Suprapubic skin (tissue), 4 donors: ENCODE results near the gene FBLIM1. TPM values are rescaled to one million over a fixed set of nuclear protein-coding genes. Genes with fewer than 3 reads are reported as not detected.

ENCODE experiments used
- DNase-seq, 2 donors: peaks; one replicate each; pipeline ENCODE4 v3.0.0-alpha.2; 2019; ENCODE audit warnings: low spot score in 2 of 2
- H3K27ac ChIP-seq: fragments of 200-600 bp; sonication (generic); one replicate; pipeline ENCODE4 v1.5.1; 2019
- H3K27me3 ChIP-seq: fragments of 200-600 bp; sonication (generic); one replicate; pipeline ENCODE4 v1.5.1; 2019
- H3K36me3 ChIP-seq: fragments of 200-600 bp; sonication (generic); one replicate; pipeline ENCODE4 v1.5.1; 2019
- H3K4me1 ChIP-seq: fragments of 200-600 bp; sonication (generic); one replicate; pipeline ENCODE4 v1.5.1; 2019
- H3K4me3 ChIP-seq: fragments of 200-600 bp; sonication (generic); one replicate; pipeline ENCODE4 v1.5.1; 2019; ENCODE audit warnings: mild to moderate bottlenecking
- H3K9me3 ChIP-seq: fragments of 200-600 bp; sonication (generic); one replicate; pipeline ENCODE4 v1.5.1; 2019
- EP300 ChIP-seq: sonication (generic); formaldehyde crosslinking; IDR thresholded peaks from one replicate; pipeline ENCODE4 v1.6.1; 2017; ENCODE audit warnings: antibody characterized with exemption
- POLR2A ChIP-seq, 2 donors: fragments of 450-650 bp; IDR thresholded peaks; one replicate each; pipeline ENCODE4 v1.6.1; 2017; ENCODE audit warnings: antibody characterized with exemption in 2 of 2, mild to moderate bottlenecking in 2 of 2, moderate library complexity in 2 of 2
- POLR2AphosphoS5 ChIP-seq, 3 donors: sonication (generic); formaldehyde crosslinking; IDR thresholded peaks; one replicate each; pipeline ENCODE4 v1.6.1; 2017; ENCODE audit warnings: antibody characterized with exemption in 3 of 3
- WGBS: methylation state at CpG from one replicate; pipeline ENCODE4 v1.1.5; 2018; 5-methylcytosine and 5-hydroxymethylcytosine counted together
- total RNA-seq, 4 donors: library from RNA; depleted of rRNA; stranded (reverse); fragments of >200 nt; gene quantifications; one replicate each; pipeline ENCODE4 v1.1.0, GENCODE V29; 2016
- TF ChIP-seq, protein P1 (sequence below), 2 donors: fragments of 200-600 bp in 1 of 2; fragments of 450-650 bp in 1 of 2; sonication (generic) in 1 of 2; IDR thresholded peaks; one replicate each; pipeline ENCODE4 v1.5.1; 2016 to 2019; ENCODE audit warnings: antibody characterized with exemption in 2 of 2, mild to moderate bottlenecking in 1 of 2, moderate library complexity in 1 of 2

The FBLIM1 gene
- total RNA-seq, 4 donors from 2014 or later: 24.7 to 43.0 (median 27.4) TPM

DNA sequence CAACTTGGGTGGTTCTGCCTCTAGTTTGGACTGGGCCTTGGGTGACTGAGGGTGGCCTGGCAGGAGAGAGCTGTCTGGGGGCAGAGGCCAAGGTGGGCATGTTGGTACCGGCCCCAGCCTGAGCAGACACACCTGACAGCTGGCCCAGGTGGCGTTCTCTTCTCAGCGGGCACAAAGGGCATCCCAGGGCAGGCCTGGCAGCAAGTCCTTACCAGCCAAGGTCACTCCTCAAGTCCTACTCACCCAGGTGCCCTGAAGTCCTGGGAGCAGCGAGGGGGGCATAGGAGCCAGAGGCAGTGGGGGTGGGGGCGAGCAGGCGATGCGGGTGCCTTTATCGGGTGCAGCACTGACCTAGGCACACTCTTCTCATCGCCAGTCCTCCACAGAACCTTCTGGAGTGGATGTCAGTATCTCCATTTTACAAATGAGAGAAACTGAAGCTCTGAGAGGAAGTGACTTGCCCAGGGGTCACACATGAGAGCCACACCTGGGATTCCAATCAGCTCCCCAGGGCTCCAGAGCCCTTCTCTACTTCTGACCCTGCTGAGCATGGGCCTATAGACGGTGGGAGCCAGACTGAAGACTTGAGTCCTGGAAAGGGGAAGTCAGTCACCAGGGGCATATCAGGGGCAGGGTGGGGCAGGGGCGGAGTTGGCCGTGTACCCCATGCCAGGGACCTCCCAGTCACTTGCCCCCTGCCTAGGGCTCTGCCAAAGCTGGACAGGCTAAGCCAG lies 23.1 kb upstream of the FBLIM1 start:
- TF ChIP-seq EP300: no peak

DNA sequence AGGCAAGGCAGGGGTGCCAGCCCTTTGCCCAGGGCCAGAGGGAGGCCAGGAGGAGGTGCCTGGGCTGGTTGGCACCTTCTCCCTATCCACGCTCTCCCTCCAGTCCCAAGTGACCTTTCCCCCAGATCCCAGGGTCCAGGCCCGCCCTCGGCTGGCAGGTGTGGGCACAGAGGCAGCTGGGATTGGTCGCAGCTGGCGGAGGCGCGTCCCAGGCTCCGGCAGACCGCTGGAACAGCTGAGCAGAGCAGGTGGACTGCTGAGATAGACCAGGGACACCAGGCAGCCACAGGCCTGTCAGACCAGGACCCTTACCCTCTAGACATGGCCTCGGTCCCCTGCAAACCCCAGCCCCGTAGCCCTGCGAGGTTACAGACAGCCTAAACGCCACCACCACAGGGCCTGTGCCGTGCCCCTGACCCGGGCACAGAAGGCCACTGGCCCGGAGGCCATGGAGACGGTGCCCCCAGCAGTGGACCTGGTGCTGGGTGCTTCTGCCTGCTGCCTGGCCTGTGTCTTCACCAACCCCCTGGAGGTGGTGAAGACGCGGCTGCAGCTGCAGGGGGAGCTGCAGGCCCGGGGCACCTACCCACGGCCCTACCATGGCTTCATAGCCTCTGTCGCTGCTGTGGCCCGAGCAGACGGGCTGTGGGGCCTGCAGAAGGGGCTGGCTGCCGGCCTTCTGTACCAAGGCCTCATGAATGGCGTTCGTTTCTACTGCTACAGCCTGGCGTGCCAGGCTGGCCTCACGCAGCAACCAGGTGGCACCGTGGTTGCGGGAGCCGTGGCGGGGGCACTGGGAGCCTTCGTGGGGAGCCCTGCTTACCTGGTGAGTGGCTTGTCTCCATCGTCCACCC lies 22.3 kb upstream of the FBLIM1 start, which contains the start of gene SLC25A34:
Gene SLC25A34, plus strand, starts transcription at position 221 of the 854 bp plus-strand sequence. Its CDS starts 228 bp downstream, at position 449.
- Histone ChIP-seq H3K27ac (peak within 1 kb of the TSS; percentile 26), H3K36me3 (peaks cover 37% of the 10 kb centered on the region), H3K4me1 (peaks cover 41% of the 10 kb centered on the region), H3K4me3 (no peak within 1 kb of the TSS), H3K9me3 (no peaks in the 10 kb centered on the region), H3K27me3 (no peaks in the 10 kb centered on the region)
- TF ChIP-seq, protein P1, sequence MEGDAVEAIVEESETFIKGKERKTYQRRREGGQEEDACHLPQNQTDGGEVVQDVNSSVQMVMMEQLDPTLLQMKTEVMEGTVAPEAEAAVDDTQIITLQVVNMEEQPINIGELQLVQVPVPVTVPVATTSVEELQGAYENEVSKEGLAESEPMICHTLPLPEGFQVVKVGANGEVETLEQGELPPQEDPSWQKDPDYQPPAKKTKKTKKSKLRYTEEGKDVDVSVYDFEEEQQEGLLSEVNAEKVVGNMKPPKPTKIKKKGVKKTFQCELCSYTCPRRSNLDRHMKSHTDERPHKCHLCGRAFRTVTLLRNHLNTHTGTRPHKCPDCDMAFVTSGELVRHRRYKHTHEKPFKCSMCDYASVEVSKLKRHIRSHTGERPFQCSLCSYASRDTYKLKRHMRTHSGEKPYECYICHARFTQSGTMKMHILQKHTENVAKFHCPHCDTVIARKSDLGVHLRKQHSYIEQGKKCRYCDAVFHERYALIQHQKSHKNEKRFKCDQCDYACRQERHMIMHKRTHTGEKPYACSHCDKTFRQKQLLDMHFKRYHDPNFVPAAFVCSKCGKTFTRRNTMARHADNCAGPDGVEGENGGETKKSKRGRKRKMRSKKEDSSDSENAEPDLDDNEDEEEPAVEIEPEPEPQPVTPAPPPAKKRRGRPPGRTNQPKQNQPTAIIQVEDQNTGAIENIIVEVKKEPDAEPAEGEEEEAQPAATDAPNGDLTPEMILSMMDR (IDR thresholded peaks at IDR 0.05): no peak
- no peak for TF ChIP-seq EP300
- no peak for TF ChIP-seq POLR2A (IDR thresholded peaks at IDR 0.05)
- 72% methylated on average over 17 of the region's 35 CpGs for WGBS
- no peak for DNase-seq

More for the DNA sequence above, 23.1 kb upstream of the FBLIM1 start:
- peak overlapping the region; percentile 26 for H3K27ac ChIP-seq
- no peaks in the 10 kb centered on the region for H3K9me3 ChIP-seq
- H3K4me3 ChIP-seq: no peak overlapping the region
- H3K36me3 ChIP-seq: peaks cover 45% of the 10 kb centered on the region
- 61% methylated on average over 11 of the region's 12 CpGs for WGBS
- no peaks in the 10 kb centered on the region for H3K27me3 ChIP-seq
- peaks cover 36% of the 10 kb centered on the region for H3K4me1 ChIP-seq
- no peak for DNase-seq

DNA sequence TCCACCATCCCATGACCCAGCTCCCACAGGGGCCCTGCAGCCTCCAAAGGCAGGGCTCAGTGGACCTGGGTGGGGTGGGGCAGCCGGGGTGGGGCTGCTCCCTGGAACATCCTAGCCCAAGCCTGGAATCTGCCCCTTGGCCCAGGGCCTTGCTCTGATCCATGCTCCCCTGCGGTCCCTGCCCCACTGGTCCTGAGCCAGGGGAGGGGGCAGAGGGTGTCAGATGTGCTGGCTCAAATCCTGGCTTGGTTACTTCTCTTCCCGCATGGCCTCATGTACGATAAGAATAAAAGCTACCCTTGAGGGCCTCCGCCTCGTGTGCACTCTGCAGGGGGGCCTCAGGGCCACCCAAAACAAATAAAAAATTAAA lies 21.7 kb upstream of the FBLIM1 start:
- TF ChIP-seq POLR2AphosphoS5 (IDR thresholded peaks at IDR 0.05) (no peak), EP300 (no peak), POLR2A (IDR thresholded peaks at IDR 0.05) (no peak)
- TF ChIP-seq, protein P1 (IDR thresholded peaks at IDR 0.05): no peak
- no peak for DNase-seq
- Histone ChIP-seq H3K4me3 (no peak overlapping the region), H3K27me3 (no peaks in the 10 kb centered on the region), H3K27ac (no peak overlapping the region), H3K36me3 (peaks cover 31% of the 10 kb centered on the region), H3K4me1 (peaks cover 45% of the 10 kb centered on the region), H3K9me3 (no peaks in the 10 kb centered on the region)
- 48% methylated on average over 5 of the region's 6 CpGs for WGBS

DNA sequence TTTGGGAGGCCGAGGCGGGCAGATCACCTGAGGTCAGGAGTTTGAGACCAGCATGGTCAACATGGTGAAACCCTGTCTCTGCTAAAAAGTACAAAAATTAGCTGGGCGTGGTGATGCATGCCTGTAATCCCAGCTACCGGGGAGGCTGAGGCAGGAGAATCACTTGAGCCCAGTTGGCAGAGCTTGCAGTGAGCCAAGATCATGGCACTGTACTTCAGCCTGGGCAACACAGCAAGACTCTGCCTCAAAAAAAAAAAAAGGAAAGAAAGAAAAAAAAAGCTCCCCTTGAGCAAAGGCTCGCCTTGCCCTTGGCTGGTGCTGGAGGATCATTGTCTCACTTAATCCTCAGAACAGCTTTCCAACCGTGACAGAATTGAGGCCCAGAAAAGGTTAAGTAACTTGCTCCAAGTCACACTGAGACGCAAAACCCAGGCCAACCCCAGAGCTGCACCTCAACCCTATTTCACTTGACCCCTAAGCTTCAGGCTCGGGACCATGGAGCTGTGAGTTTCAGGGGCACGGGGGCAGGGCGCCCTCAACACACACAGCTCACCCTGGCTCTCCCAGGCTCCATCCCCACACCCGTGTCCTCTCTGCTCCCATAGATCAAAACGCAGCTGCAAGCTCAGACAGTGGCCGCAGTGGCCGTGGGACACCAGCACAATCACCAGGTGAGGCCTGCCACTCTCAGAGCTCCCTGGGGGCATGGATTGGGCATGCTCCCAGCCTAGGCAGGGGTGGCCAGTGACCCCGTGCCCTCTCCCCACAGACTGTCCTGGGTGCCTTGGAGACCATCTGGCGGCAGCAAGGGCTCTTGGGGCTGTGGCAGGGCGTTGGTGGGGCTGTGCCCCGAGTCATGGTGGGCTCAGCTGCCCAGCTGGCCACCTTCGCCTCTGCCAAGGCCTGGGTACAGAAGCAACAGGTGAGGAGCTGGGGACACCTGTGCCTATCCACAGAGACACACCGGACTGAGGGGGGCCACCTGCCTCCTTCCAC lies 21.0 kb upstream of the FBLIM1 start:
- WGBS: 74% methylated on average over 10 of the region's 20 CpGs
- TF ChIP-seq POLR2A (IDR thresholded peaks at IDR 0.05) (no peak), POLR2AphosphoS5 (IDR thresholded peaks at IDR 0.05) (no peak), EP300 (no peak)
- TF ChIP-seq, protein P1 (IDR thresholded peaks at IDR 0.05): no peak
- Histone ChIP-seq H3K36me3 (peaks cover 23% of the 10 kb centered on the region), H3K9me3 (no peaks in the 10 kb centered on the region), H3K27ac (no peak overlapping the region), H3K4me1 (peaks cover 47% of the 10 kb centered on the region), H3K27me3 (no peaks in the 10 kb centered on the region), H3K4me3 (no peak overlapping the region)
- DNase-seq: no peak

DNA sequence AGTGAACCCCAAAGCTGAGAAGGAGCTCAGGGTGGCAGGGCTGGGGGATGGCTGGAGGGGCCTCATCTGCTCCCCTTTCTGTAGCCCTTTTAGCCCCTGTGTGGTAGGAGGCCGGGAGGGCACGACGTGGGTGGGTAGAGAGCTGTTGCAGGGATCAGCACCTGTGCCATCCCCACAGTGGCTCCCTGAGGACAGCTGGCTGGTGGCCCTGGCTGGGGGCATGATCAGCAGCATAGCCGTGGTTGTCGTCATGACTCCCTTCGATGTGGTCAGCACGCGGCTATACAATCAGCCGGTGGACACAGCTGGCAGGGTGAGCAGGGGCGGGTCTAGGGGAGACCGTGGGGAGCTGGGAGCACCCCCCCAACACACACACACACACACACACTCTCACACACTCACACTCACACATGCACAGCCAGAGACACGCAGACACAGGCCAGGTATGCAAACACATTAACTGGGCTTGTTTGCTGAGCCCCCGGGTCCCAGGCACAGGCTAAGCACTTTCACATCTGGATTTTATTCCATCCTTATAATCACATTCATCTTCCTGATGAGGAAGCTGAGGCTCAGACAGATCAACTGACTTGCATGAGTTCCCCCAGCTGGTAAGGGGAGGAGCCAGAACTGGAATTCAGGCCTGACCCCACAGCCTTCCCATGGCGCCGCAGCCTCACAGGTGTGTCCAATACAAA lies 20.0 kb upstream of the FBLIM1 start:
- Histone ChIP-seq H3K4me1 (peaks cover 44% of the 10 kb centered on the region), H3K27ac (no peak overlapping the region), H3K4me3 (no peak overlapping the region), H3K9me3 (no peaks in the 10 kb centered on the region), H3K27me3 (no peaks in the 10 kb centered on the region), H3K36me3 (peaks cover 14% of the 10 kb centered on the region)
- TF ChIP-seq, protein P1 (IDR thresholded peaks at IDR 0.05): no peak
- TF ChIP-seq POLR2AphosphoS5 (IDR thresholded peaks at IDR 0.05): no peak
- TF ChIP-seq POLR2A (IDR thresholded peaks at IDR 0.05): no peak
- no peak for TF ChIP-seq EP300
- DNase-seq: no peak
- 92% methylated on average over 13 of the region's 15 CpGs for WGBS
